HFFc6 (cell line): ENCODE results near the gene NGRN. TPM values are rescaled to one million over a fixed set of nuclear protein-coding genes. Genes with fewer than 3 reads are reported as not detected.

Experiments
- DNase-seq: peaks from one replicate; pipeline ENCODE4 v3.0.0-alpha.2; 2018
- H3K27ac Mint-ChIP-seq: 2 replicates; pipeline ENCODE4 v1.8.0; 2020; ENCODE audit warnings: mild to moderate bottlenecking, mixed read lengths
- H3K27me3 Mint-ChIP-seq: 2 replicates; pipeline ENCODE4 v1.8.0; 2021; ENCODE audit warnings: mild to moderate bottlenecking, moderate library complexity, mixed read lengths; ENCODE audit not compliant: insufficient read depth
- H3K36me3 Mint-ChIP-seq: 2 replicates; pipeline ENCODE4 v1.8.0; 2021; ENCODE audit warnings: low read depth, mixed read lengths
- H3K4me1 Mint-ChIP-seq: 2 replicates; pipeline ENCODE4 v1.8.0; 2020; ENCODE audit warnings: low read depth, mixed read lengths
- H3K4me3 Mint-ChIP-seq: 2 replicates; pipeline ENCODE4 v1.8.0; 2020; ENCODE audit warnings: mild to moderate bottlenecking, moderate library complexity, mixed read lengths
- H3K9me3 Mint-ChIP-seq: 2 replicates; pipeline ENCODE4 v1.8.0; 2020; ENCODE audit warnings: mild to moderate bottlenecking, mixed read lengths
- total RNA-seq, 6 experiments: library from RNA; stranded (reverse); fragmentation: NEBNext Ultra II Directional; extraction: Animal tissue kit (Norgen Biotek cat#: 25700); gene quantifications; 2 replicates in 1 of 6; 3 replicates in 5 of 6; pipeline ENCODE4 v1.2.3, GENCODE V29; 2021
- TF ChIP-seq, protein P1 (sequence below): fragments of 200-600 bp; sonication (generic); IDR thresholded peaks from 2 replicates; pipeline ENCODE4 v1.5.0; 2021; ENCODE audit warnings: antibody characterized with exemption, mild to moderate bottlenecking

The NGRN gene
- total RNA-seq, 6 experiments from 2014 or later = 81.3 to 105 (median 83.2) TPM

DNA sequence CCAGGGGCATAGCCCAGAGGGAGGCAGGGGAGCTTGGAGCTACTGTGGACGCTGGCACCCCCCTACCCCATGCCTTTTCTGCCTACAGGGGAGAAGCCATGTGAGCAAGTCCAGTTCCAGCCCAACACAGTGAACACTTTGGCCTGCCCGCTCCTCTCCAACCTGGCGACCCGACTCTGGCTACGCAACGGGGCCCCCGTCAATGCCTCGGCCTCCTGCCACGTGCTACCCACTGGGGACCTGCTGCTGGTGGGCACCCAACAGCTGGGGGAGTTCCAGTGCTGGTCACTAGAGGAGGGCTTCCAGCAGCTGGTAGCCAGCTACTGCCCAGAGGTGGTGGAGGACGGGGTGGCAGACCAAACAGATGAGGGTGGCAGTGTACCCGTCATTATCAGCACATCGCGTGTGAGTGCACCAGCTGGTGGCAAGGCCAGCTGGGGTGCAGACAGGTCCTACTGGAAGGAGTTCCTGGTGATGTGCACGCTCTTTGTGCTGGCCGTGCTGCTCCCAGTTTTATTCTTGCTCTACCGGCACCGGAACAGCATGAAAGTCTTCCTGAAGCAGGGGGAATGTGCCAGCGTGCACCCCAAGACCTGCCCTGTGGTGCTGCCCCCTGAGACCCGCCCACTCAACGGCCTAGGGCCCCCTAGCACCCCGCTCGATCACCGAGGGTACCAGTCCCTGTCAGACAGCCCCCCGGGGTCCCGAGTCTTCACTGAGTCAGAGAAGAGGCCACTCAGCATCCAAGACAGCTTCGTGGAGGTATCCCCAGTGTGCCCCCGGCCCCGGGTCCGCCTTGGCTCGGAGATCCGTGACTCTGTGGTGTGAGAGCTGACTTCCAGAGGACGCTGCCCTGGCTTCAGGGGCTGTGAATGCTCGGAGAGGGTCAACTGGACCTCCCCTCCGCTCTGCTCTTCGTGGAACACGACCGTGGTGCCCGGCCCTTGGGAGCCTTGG, 37.4 kb upstream of the NGRN start:
- Mint-ChIP-seq H3K36me3 (peaks cover 6% of the 10 kb centered on the region), H3K4me1 (peaks cover 19% of the 10 kb centered on the region), H3K27ac (no peak overlapping the region), H3K4me3 (no peak overlapping the region), H3K27me3 (no peaks in the 10 kb centered on the region; the same call in 1 of the 2 replicates), H3K9me3 (no peaks in the 10 kb centered on the region)
- TF ChIP-seq, protein P1, sequence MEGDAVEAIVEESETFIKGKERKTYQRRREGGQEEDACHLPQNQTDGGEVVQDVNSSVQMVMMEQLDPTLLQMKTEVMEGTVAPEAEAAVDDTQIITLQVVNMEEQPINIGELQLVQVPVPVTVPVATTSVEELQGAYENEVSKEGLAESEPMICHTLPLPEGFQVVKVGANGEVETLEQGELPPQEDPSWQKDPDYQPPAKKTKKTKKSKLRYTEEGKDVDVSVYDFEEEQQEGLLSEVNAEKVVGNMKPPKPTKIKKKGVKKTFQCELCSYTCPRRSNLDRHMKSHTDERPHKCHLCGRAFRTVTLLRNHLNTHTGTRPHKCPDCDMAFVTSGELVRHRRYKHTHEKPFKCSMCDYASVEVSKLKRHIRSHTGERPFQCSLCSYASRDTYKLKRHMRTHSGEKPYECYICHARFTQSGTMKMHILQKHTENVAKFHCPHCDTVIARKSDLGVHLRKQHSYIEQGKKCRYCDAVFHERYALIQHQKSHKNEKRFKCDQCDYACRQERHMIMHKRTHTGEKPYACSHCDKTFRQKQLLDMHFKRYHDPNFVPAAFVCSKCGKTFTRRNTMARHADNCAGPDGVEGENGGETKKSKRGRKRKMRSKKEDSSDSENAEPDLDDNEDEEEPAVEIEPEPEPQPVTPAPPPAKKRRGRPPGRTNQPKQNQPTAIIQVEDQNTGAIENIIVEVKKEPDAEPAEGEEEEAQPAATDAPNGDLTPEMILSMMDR = no peak
- no peak for DNase-seq

DNA sequence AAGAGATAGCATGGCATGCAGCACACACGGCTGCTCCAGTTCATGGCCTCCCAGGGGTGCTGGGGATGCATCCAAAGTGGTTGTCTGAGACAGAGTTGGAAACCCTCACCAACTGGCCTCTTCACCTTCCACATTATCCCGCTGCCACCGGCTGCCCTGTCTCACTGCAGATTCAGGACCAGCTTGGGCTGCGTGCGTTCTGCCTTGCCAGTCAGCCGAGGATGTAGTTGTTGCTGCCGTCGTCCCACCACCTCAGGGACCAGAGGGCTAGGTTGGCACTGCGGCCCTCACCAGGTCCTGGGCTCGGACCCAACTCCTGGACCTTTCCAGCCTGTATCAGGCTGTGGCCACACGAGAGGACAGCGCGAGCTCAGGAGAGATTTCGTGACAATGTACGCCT, 36.5 kb upstream of the NGRN start:
- no peak overlapping the region for H3K27ac Mint-ChIP-seq
- DNase-seq = no peak
- no peak overlapping the region for H3K4me3 Mint-ChIP-seq
- peaks cover 20% of the 10 kb centered on the region for H3K4me1 Mint-ChIP-seq
- H3K9me3 Mint-ChIP-seq = no peaks in the 10 kb centered on the region
- H3K27me3 Mint-ChIP-seq = no peaks in the 10 kb centered on the region; the same call in 1 of the 2 replicates
- TF ChIP-seq, protein P1 = no peak
- peaks cover 6% of the 10 kb centered on the region for H3K36me3 Mint-ChIP-seq

DNA sequence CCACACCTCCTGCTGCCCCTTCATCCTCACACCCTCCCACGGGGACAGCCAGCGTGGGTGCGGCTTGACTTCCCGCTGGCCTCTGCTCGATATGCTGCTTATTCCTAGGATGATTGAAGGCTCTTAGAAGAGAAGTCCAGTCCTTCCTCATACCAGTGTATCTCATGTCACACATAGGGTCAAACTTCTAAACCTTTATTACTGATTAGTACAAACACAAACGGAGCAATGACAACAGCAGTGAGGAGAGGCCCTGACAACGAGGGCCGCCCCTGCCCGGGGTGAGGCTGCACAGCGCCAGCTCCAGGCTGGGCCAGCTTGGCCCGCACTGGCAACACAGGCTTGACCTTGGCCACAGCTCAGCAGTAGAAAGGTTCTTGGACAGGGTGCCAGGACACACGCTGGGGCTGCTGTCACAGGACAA, 35.4 kb upstream of the NGRN start:
- Mint-ChIP-seq H3K27ac (no peak overlapping the region), H3K27me3 (no peaks in the 10 kb centered on the region; the same call in 1 of the 2 replicates), H3K36me3 (peaks cover 6% of the 10 kb centered on the region), H3K4me1 (peaks cover 27% of the 10 kb centered on the region), H3K9me3 (no peaks in the 10 kb centered on the region), H3K4me3 (no peak overlapping the region)
- TF ChIP-seq, protein P1 = no peak
- DNase-seq = no peak

GRCh38 chr15:90230610-90231009, 34.9 kb upstream of the NGRN start:
- Mint-ChIP-seq H3K27ac (no peak overlapping the region), H3K9me3 (no peaks in the 10 kb centered on the region), H3K4me3 (no peak overlapping the region), H3K4me1 (peaks cover 29% of the 10 kb centered on the region), H3K27me3 (no peaks in the 10 kb centered on the region; the same call in 1 of the 2 replicates), H3K36me3 (peaks cover 6% of the 10 kb centered on the region)
- TF ChIP-seq, protein P1 = no peak
- DNase-seq = no peak

DNA sequence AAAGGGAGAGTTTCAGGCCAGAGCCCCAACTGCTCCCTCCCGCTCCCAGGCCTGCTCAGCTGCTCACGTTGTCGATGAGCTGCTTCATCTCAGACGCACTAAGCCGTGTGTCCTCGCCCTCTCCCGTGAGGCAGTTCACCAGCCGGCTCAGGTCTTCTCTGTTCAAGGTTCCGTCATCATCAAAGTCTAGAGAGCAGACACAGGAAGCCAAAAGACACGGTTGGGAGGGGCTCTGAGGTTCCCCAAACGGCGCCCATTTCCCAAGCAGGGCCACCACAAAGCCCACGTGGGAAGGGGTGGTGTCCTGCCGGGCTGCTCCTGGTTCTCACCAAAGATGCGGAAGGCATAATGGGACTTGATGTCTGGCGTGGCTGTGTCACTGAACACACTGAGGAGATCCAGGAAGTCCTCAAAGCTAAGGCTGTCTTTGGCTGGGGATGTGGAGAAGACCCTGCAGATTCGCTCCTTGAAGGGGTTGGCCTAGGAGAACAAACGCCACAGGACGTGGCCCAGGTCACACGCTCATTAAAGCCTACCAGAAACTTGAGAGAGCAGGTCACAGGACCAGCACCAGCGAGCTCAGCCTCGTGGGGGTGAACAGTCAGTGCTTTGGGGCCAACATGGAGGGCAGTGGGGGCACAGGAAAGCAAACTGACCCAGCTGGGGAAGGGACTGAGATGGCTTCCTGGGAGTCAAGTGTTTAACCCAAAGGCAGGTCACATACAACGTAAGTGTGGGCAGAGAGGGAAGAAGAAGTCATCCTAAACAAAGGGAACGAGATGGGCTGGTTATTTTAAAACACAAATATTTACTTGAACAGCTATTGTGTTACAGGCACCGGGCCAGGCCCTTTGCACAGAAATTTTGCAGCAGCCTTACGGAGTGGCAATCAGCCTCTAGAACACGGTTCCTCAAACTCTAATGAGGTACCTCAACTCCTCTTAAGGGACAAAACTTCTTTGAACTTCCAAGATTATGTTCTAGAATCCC, 34.1 kb upstream of the NGRN start:
- Mint-ChIP-seq H3K9me3 (no peaks in the 10 kb centered on the region), H3K36me3 (peaks cover 6% of the 10 kb centered on the region), H3K4me3 (peak overlapping the region; percentile 53), H3K27ac (no peak overlapping the region), H3K4me1 (peaks cover 29% of the 10 kb centered on the region), H3K27me3 (no peaks in the 10 kb centered on the region; the same call in 1 of the 2 replicates)
- DNase-seq = no peak
- TF ChIP-seq, protein P1 = no peak
